ENCODE data around the gene LIAS.

- no peak for TF ChIP-seq CTCF (IDR thresholded peaks at IDR 0.05; ENCODE audit: insufficient read depth, low read length, poor library complexity, severe bottlenecking)
- TF ChIP-seq EZH2phosphoT487 (conservative IDR thresholded peaks at IDR 0.05; ENCODE audit: low read length) = no peak
Measured at GRCh38 chr4:39494354-39494753, 35.5 kb downstream of the LIAS start.
